ENCODE results near the gene ISOC1. TPM values are rescaled to one million over a fixed set of nuclear protein-coding genes. Genes with fewer than 3 reads are reported as not detected.

The ISOC1 gene
- polyA plus RNA-seq, 3 donors: 37.4 to 44.1 (median 43.9) TPM

DNA sequence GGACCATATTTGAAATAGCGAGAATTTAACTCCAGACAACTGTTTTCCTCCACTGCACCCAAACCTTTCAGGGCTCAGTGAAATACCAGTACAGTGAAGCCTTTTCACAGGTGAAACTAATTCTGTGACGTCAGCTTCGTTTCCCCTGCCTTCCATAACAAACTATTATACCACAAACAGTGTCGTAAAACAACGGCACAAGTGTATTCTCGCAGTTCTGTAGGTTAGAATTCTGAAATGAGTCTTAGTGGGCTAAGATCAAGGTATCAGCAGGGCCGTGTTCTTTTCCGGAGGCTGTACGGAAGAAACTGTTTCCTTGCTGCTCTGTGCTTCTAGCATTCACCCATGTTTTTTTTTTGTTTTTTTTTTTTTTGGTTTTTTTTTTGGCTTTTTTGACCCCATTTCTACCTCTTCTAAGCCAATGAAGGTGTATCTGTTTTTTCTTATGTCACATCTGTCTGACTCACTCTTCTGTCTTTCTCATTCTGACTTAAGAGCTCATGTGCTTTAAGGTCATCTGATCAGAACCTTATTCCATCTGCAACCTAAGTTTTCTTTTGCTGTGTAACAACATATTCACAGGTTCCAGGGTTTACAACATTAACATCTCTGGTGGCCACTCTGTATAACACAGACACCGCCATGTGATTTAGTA is 20.1 kb downstream of the ISOC1 start:
- no peak for DNase-seq (ENCODE audit: extremely low read depth in 1 of 11, low read depth in 9 of 11, low spot score in 4 of 11)

DNA sequence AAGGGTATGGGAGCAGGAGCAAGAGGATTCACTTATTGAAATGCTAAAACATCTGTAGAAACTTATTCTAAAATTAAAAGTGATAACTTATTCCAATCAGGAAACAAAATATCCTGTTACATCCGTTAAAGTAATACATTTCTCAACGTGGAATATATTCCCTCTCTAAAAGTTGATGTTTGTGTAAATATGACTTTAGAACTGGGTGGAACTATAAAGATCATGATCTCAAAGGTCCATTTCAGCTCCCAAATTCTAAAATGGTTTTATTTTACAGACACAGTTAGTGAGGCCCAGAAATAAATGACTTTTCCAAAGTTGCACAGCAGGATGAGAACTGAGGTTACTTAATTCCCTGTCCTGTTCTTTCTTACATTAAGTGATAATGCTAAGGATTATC is 21.1 kb downstream of the ISOC1 start:
- DNase-seq (ENCODE audit: extremely low read depth in 1 of 11, low read depth in 9 of 11, low spot score in 4 of 11): no peak

DNA sequence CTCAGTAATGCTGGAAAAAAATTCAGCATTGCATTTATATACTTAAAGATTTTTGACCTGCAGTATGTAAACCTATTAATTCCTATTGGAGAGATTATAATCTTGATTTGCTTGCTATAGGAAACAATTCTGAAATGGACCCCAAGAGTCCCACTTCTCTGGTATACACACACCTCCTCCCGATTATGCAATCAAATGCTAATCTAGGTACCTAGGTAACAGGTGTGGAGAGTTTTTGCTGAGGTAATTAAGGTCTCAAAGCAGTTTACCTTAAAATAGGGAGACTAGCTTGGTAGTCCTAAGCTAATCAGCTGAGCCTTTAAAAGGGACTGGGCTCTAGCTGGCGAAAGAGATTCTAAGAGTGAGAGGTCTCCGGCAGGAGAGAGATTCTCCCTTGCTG is 22.2 kb downstream of the ISOC1 start:
- DNase-seq (ENCODE audit: extremely low read depth in 1 of 11, low read depth in 9 of 11, low spot score in 4 of 11): no peak

DNA sequence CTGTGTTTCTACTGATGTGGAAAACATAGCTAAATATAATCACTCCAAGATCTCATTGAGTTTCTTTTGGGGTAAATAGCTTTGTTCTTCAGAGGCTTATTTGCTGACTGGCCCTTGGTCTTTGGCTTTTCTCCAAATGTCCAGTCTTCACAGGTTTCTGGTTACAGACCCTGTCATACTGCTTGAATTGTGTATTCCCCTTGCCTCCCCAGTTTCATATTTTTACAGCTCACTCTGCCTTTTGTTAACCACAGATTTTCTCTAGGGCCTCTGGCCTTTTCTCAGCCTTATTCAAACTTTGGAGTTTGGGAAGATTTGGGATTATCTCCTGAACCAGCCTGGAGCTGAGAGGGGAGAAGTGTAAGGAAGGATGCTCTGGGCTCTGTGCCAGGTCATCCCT is 23.9 kb downstream of the ISOC1 start:
- DNase-seq (ENCODE audit: extremely low read depth in 1 of 11, low read depth in 9 of 11, low spot score in 4 of 11): no peak

DNA sequence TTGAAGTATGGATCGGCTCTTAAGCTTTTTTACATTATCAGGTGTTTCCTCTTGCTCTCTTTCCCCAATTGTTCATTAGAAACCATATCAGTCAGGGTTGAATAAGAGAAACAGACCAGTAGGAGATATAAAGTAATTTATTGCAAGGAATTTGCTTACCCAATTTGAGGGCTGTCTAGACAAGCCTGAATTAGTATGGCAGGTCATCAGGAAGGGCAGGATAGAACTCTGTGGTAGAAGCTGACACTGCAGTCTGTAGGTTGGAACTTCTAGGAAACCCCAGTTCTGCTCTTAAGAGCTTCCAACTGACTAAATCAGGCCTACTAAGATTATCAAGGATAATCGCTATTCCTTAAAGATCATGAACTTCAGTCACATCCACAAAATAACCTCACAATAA is 24.3 kb downstream of the ISOC1 start:
- no peak for DNase-seq (ENCODE audit: extremely low read depth in 1 of 11, low read depth in 9 of 11, low spot score in 4 of 11)

DNA sequence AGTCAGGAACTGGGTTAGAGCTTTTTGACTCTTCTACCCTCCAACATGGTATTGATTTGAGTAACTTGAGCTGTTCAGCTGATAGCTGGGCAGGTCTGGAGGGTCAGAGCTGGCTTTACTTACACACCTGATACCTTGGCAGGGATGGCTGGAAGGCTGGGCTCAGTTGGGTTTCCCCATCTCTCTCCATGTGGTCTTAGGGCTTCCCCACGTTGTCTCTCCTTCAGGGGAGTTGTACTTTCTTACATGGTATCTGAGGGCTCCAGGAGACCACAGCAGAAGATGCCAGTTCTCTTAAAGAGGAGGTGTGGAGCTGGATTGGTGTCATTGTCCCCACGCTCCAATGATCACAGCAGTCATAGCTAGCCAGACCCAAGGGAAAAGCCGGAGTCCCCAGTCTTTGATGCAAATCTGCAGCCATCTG is 25.6 kb downstream of the ISOC1 start:
- no peak for DNase-seq (ENCODE audit: extremely low read depth in 1 of 11, low read depth in 9 of 11, low spot score in 4 of 11)

DNA sequence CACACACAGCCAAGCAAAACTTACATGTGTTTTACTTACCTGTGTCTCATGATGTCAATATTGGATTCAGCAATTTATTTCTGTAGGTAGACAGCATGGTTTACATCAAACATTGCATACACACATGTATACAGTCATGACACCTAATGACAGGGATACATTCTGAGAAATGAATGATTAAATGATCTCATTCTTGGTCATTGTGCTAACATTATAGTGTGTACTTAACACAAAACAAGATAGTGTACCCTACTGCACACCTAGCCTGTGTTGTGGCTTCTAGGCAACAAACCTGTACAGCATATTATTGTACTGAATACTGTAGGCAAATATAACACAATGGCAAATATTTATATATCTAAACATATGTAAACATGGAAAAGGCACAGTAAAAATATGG is 28.0 kb downstream of the ISOC1 start:
- DNase-seq (ENCODE audit: extremely low read depth in 1 of 11, low read depth in 9 of 11, low spot score in 4 of 11): no peak

DNA sequence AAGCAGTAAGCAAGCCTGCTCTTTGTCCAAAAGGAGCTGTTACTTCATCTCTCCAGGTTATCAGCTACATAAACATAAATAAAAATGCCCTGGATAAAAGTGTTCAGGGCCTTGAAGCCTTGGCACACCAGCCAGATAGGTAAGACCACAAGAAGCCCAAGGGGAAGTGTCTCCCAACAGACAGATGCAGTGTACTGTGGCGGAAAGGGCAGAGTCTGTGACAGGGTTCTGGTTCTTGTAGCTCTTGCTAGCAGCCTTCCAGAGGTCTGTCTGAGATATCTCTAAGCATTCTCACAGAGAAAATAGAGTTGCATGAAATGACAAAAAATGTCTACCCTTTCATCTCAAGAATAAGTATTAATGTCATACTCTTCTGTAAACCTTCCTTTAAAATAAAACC is 30.1 kb downstream of the ISOC1 start:
- no peak for DNase-seq (ENCODE audit: extremely low read depth in 1 of 11, low read depth in 9 of 11, low spot score in 4 of 11)

DNA sequence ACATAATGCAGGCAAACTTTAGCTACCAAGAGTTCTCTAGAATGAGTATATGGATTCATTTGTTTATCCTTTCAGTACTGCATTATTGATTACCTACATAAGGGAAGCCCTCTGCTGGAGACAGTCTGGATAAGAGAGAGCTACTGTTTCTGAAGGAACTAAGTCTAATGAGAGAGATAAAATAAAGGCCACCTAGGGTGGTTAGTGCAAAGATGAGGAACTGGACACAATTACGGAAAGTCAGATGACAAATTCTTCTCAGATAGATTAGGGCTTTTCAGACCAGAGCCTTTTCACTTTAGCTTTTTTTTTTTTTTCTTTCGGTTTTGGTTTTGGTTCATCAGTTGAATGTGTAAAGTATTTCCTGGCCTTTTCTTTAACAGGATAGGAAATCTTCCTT is 31.3 kb downstream of the ISOC1 start:
- no peak for DNase-seq (ENCODE audit: extremely low read depth in 1 of 11, low read depth in 9 of 11, low spot score in 4 of 11)

DNA sequence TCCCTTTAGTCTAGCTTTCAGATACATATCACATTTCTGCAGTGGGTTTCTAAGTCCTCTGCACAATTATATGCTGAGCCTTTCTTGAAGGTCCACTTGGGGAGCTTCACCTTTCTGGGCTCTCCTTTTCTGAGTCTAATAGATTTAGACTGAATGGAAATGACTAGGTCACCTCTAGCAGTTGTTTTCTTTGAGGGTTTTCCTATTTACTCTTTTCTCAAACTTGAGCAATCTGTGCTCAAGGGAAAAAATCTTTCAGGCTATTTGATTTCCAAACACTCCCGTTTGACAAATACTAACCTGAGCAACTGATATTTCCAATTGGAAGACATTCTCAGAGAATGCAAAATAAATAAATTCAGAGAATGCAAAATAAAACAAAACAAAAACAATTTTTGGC is 39.0 kb downstream of the ISOC1 start:
- DNase-seq (ENCODE audit: extremely low read depth in 1 of 11, low read depth in 9 of 11, low spot score in 4 of 11): no peak

DNA sequence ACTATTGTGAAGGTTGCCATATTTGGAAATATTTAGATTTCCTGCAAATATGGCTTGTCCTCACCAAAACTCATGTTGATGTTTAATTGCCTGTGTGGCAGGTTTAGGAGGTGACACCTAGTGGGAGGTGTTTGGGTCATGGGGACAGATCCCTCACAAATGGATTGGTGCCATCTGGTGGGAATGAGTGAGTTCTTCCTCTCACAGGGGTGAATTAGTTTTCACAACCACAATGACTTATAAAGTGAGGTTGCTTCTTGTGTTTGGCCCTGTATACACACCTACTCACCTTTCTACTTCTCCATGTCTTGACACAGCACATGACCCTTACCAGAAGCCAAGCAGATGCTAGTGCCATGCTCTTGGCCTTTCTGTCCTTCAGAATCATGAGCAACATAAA is 41.1 kb downstream of the ISOC1 start:
- DNase-seq (ENCODE audit: extremely low read depth in 1 of 11, low read depth in 9 of 11, low spot score in 4 of 11): no peak

DNA sequence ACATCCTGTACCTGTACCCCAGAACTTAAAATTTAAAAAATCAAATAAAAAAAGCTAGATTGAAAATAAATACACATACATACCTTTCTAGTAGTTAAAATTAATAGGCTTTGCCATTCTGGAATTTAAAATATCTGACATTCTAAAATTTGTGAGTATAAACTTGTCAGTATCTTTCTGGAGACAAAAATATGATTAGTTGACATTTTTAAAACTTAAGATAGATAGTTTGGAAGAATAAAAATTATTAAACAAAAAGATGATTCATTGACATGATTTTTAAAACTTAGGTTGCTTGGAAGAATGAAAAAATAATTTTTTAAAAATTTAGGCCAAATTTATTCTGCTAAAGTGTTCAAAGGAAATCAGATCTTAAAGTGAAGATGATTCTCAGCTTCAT is 43.1 kb downstream of the ISOC1 start:
- DNase-seq (ENCODE audit: extremely low read depth in 1 of 11, low read depth in 9 of 11, low spot score in 4 of 11): no peak

DNA sequence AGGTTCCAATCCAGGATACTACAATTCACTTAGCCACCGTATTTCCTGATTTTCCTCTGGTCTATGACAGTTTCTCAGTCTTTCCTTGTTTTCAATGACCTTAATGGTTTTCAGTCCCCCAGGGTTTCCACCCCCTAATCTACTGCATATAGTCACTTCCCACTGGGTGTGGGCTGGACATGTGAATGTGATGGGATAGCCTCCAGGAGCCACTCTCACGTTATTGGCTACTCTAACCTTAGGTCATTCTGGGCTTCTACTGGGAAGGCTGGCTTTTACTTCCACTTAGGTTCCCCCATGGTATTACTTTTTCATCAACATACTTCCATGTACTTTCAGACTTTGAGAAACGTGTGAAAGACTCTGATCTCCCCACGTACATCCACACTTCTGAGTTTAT is 46.5 kb downstream of the ISOC1 start:
- no peak for DNase-seq (ENCODE audit: extremely low read depth in 1 of 11, low read depth in 9 of 11, low spot score in 4 of 11)

DNA sequence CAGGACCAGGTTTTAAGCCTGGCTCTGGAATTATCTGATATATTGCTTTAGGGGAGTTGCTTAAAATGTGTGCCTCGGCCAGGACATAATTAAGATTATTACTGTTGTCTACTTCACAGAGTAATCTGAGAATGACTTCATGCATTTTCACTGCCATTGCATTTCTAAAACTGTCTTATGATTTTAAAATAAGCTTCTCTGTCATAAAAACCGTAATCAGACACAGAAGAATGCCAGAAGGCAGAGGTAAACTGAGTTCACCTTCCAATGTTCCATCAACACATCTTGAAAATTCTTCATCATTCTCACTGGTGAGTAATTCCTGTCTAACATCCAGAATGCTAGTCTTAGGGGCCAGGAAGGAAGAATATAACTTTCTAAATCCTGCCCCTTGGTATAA is 47.1 kb downstream of the ISOC1 start:
- no peak for DNase-seq (ENCODE audit: extremely low read depth in 1 of 11, low read depth in 9 of 11, low spot score in 4 of 11)

DNA sequence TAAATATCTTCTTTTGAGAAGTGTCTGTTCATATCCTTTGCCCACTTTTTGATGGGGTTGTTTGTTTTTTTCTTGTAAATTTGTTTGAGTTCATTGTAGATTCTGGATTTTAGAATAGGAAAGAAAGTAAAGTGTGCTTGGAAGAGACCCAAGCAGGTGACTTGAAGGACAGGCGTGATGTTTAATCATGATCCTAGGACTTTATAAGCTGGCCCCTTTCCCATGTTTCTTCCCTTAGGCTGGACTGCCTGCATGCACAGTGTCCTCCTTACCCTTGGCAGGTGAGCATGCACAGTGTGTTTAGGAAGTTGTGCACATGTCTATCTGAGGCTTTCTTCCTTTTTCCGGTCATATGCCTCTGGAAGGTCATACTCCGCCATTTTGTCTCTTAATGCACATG is 61.3 kb downstream of the ISOC1 start:
- no peak for DNase-seq (ENCODE audit: extremely low read depth in 1 of 11, low read depth in 9 of 11, low spot score in 4 of 11)

DNA sequence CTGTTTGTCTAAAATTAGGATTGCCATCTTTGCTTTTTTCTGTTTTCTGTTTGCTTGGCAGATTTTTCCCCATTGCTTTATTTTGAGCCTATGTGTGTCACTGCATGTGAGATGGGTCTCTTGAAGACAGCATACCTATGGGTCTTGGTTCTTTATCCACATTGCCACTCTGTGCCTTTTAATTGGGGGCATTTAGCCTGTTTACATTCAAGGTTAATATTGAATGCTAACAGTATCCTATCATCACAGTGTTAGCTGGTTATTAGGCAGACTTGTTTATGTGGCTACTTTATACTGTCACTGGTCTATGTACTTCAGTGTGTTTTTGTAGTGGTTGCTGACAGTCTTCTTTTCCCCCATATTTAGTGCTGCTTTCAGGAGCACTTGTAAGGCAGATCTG is 67.3 kb downstream of the ISOC1 start:
- no peak for DNase-seq (ENCODE audit: extremely low read depth in 1 of 11, low read depth in 9 of 11, low spot score in 4 of 11)

Other genes with a start within 250 kb of the ISOC1 start
- 1 to 10 TPM; 1.4 to 1.7 (median 1.4) TPM for gene SLC27A6, start 129.3 kb upstream of the ISOC1 start, polyA plus RNA-seq (ENCODE audit: insufficient read length in 3 of 3)

All from renal cortex interstitium (tissue), 11 donors.